HG02870 (cell line): ENCODE measurements around the gene ABHD6.
"Not testable (repeated sequence)": the region's sequence is repeated elsewhere in the genome, so short reads cannot be mapped to it uniquely, and the experiment has no call there.

Source experiments
- ATAC-seq: cut with Tn5 transposase; IDR thresholded peaks from one replicate; pipeline ENCODE4 v1.9.1; 2021; ENCODE audit warnings: mild to moderate bottlenecking, moderate library complexity; ENCODE audit not compliant: unreplicated experiment

The ABHD6 gene

DNA sequence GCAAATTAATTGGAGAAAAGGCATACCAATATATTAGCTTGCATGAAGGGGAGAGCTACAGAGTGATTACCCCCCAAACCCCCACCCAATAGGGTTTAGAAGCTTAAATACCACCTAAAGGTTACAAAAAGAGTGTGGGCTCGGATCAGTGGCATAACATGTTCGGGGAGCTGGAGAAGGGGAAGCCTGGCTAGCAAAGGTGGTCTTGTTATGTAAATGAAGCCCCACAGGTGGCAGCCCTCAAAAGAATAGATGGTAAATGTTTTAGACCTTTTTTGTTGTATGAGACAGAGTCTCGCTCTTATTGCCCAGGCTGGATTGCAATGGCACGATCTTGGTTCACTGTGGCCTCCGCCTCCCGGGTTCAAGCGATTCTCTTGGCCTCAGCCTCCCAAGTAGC, 84.2 kb downstream of the ABHD6 start:
- no peak for ATAC-seq

DNA sequence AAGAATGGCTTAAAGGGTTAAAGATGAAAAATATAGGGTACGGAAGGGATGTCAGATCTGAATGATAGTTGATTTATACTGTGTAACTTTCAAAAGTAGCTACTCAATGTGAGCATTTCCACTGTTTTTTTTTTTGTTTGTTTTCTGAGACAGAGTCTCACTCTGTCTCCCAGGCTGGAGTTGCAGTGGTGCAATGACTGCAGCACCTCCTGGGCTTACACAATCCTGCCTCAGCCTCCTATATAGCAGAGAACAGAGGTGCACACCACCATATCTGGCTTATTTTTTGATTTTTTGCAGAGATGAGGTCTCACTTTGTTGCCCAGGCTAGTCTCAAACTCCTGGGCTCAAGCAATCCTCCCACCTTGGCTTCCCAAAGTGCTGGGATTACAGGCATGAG, 85.2 kb downstream of the ABHD6 start:
- ATAC-seq = no peak

DNA sequence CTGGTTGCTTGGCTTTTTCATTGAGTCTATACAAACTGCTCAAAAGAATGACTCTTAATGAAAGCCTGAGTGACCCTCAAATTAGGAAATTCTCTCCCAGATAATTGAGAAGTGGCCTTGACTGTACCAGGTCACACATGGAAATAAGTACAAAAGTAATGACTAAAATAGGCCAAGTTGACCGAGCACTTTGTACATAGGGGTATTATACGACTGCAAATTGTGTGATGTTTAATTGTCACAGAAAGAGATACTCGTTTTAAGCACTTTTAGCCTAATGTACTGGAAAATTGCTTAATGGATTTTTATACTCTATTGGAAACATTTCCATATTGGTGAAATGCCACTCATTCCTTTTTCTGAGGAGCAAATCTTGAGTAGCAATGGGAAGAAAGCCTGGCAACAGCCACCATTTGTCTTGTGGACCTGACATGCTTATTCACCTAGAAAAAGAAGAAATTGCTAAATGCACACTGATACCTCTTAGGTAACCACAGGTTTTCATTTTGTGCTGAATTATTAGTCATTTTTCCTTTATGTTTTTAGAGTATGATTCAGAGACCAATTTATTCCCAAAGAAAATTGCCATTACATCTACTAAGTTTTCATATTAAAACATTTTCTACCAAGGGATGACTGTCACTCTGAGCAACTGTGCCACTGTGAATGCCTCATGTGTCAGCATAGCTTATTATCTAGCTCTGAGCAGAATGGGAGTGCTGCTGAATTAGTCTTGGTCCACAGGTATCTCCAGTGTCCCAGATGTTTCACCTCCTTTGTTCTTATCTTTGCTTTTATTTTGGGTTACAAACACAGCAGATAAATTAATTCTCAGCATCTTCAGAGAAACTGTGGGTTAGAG, 86.2 kb downstream of the ABHD6 start:
- ATAC-seq = no peak

DNA sequence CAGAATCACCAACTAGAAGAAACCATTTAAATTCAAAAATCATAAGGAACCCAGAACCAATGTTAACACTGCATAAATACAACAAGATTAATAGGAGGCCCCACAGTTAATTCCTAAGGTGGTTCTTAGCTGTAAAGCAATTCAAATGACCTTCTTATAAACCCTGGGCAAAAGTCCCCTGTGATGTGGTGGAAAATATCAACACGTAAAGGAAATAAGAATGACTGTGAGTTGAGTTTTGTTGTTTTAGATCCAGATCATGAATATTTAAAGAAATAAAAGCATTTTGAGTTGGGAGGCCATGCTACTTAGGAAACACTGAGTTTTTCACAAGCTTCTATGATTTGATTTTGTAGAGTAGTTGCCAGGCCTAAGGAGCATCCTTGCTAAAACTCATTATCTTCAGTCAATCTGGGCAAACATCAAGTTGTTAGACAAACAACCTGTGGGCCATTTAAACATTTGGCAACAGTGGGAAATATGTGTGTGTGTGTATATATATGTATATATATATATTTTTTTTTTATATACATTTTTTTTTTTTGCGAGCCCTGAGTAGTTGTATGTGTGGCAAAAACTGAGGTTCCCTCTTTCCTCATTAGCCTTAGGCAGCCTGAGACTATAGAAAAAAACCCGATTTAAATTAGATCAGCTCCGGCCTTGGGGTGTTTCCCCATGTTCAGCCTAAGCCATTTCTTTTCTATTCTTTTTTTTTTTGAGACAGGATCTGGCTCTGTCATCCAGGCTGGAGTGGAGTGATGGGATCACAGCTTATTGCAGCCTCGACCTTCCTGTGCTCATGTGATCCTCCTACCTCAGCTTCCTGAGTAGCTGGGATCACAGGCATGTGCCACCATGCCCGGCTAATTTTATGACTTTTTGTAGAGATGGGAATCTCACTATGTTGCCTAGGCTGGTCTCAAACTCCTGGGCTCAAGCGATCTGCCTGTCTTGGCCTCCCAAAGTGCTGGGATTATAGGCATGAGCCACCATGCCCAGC, 87.1 kb downstream of the ABHD6 start:
- no peak for ATAC-seq

DNA sequence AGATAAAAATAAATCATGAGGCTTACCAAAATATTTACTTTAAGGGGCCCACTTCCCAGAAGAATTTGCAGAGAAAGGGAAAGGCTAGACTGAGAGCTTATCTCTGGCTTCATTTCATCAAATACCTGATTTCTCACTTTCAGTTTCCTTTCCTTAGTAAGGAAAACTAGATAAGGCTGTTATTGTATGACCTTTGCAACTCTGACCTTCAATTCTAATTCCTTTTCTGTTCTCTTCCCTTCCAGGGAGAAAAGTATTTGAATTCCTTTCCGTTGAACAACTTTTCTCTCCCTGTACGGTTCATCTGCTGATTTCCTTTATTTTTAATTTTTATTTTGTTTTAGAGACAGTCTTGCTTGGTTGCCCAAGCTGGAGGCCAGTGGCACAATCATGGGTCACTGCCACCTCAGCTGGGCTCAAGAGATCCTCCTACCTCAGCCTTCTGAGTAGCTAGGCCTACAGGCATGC, 88.0 kb downstream of the ABHD6 start:
- no peak for ATAC-seq

DNA sequence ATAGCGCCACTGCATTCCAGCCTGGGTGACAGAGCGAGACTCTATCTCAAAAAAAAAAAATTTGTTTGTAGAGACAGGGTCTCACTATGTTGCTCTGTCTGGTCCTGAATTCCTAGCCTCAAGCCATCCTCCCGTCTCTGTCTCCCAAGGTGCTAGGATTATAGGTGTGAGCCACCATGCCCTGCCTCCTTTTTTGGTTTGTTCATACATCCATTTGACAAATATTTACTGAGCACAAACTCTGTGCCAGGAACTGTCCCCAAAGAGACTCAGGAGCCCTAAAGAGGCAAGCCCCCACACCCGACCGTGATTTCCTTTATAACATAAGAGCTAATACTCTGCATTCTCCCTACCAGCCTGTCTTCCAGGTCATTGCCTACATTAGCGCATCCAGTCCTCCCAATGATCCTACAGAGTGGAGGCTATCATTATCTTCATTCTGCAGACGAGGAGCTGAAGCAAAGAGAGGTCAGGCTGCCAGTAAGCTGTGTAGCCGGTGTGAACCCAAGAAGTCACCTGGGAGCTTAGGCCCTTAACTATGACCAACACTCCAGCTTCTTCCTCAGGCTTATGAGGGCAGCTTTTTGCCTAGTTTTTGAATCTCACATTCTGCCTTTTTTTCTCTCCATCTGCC, 88.8 kb downstream of the ABHD6 start:
- no peak for ATAC-seq

DNA sequence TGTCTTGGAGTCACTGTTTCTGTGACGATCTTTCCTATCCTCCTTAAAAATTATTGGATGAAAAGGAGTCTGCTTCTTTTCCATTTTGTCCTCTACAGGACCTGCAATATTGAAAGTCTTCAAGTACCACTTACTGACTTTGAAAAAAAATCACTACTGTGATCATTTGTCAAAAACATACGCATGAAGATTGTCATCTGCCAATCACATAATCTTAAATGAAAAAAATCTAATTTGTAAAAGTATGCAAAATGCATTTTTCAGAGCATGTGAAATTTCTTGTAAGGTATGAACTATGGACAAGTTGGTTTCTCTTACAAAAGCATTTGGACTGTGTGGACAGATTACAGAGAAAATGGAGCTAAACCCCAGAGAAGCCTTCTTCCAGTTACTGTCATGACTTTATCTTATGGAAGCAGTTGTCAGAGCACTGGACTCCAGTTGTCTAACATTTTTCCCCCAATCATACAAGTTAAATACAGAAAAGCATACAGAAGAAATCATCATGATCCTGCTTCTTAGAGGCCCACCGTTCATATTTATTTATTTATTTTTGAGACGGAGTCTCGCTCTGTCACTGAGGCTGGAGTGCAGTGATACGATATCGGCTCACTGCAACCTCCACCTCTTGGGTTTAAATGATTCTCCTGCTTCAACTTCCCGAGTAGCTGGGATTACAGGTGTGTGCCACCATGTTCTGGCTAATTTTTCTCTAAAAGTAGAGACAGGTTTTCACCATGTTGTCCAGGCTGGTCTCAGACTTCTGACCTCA, 91.7 kb downstream of the ABHD6 start:
- no peak for ATAC-seq

DNA sequence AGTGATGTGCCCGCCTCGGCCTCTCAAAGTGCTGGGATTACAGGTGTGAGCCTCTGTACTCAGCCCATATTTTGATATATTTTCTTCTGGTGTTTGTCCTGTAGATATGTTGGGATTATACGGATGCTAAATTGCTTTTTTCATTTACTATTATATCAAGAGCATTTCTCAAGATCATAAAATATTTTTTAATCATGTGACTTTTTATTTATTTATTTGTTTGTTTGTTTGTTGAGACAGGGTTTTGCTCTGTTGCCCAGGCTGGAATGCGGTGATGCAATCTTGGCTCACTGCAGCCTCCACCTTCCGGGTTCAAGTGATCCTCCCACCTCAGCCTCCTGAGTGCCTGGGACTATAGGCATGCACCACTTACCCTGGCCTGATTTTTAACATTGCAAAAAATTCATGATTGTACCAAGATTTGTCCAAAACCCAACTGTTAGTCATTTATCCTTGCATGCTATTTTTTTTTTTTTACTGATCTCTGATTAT, 92.4 kb downstream of the ABHD6 start:
- no peak for ATAC-seq

DNA sequence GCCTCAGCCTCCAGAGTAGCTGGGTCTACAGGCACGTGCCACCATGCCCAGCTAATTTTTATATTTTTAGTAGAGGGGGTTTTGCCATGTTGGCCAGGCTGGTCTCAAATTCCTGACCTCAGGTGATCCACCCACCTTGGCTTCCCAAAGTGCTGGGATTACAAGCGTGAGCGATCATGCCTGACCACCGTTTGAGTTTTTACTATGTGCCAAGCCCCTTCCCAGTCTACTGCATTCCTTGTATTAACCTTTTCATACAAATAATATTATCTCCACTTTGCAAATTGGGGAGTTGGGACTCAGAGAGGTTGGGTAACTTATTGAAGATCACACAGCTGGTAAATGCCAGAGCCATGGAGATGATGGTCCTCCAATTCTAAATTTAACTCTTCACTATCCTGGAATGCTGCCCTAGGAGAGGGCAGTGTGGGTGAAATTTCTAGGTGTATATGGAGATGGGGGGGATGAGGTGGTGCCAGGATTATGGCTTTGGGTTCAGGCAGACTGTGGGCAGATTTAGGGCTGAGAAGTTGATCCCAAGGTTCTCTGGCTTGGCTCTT, 94.1 kb downstream of the ABHD6 start:
- ATAC-seq = no peak

DNA sequence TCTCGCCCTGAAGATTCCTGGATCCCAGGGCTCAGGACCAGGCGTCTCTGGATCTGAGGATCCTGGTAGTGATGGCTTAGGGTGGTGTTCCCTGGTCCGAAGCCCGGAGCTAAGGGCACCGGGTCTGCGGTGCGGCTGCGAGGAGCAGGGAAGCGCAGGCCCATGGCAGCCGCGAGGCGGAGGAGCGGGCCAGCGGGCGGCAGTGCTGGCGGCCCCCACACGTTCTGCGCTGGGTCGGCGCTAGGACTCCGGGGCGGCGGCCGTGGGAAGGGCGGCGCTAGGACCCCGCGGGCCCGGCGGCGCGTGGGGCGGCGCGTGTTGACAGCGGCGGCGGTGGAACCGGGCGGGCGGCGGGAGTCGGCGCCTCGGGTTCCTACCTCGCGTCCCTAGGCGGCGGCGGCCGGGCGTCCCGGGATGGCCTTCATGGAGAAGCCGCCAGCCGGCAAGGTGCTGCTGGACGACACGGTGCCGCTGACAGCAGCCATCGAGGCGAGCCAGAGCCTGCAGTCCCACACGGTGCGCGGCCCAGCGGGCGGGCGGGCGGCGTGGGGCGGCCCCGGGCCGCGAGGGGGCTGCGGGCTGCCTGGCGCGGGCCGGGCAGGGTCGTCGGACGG, 95.1 kb downstream of the ABHD6 start, which contains the start of gene PXK:
PXK (plus strand) TSS at position 318 of the 614 bp plus-strand sequence; CDS start at position 415, 97 bp downstream.
- ATAC-seq = peak; percentile 80

DNA sequence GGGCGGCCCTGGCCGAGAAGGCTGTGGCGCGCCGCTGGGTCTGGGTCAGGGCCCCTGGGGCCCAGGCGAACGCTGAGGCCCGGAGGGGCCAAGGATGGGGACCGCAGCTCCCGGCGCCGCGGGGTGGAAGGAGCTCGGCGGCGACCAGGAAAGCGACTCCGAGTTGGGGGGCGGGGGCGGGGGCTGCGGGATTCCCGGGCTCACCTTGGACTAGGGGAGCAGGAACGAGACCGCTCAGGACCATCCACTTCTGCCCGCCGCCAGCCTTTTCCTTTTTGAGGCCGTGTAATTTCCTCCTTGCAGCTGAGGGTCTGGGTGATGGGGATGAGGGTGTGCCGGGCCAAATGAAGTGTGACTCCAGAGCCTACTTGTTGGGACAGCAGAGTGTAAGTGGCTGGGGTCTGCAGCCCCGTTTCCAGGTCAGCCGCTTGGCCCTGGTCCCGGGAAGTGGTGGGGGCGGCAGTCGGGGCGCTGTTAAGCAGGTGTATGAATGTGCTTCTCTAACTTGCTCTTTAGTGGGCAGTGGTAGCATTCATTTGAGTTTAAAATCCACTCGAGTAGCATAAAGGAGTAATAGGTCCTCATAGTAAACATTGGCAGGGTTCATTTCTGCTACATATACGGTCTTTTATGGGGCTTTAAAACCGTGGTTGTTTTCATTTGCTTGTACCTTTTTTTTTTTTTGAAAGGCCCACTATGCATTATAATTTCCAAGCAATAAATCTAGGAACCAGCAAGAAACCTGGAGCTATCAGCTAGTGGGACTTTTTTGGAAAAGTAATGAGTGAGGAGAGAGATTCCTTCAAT, 95.8 kb downstream of the ABHD6 start:
- peak; percentile 47 for ATAC-seq

DNA sequence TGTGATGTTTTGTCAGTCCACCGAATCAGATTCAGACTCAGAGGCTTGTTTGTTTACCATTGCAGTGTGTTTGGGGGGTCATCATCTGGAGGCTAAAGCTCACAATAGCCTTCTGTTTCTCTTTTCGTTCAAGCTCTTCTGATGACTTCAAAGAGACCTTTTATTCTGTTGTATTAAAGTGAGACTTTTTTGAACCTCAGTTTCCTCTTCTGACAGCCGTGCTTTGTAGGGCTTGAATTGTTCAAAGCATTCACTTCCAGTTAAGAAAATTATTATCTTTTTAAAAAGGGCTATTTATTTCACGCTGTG, 96.4 kb downstream of the ABHD6 start:
- ATAC-seq = no peak

DNA sequence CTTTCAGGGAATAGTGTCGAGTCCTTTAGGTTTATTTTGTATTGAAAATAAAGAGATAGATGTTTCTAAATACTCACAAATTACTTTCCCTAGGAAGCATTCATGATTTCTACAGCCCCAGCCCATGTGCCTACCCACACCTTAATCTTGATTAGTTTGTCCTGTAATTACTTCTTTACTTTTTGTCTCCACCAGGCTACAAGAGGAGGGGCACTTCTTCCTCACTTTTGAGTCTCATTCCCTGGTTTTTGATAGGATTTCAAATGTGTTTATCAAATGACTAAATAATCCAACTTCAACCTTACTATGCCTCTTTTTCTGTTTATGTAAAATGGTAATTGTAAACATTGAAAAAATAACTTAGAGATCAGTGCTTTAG, 96.9 kb downstream of the ABHD6 start:
- no peak for ATAC-seq

DNA sequence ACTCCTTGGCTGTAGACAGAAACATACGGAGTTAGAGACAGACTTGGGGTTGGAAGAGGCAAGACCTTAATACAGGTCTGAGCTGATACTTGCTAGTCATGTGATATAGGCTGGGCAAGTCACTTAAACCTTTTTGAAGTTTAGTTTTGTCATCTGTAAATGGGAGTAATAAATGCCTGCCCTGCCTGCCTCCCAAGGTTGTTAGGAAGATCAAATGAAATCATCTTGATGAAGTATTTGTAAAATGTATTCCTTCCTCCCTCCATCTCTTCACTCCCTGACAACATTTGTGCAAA, 98.0 kb downstream of the ABHD6 start:
- ATAC-seq = no peak

DNA sequence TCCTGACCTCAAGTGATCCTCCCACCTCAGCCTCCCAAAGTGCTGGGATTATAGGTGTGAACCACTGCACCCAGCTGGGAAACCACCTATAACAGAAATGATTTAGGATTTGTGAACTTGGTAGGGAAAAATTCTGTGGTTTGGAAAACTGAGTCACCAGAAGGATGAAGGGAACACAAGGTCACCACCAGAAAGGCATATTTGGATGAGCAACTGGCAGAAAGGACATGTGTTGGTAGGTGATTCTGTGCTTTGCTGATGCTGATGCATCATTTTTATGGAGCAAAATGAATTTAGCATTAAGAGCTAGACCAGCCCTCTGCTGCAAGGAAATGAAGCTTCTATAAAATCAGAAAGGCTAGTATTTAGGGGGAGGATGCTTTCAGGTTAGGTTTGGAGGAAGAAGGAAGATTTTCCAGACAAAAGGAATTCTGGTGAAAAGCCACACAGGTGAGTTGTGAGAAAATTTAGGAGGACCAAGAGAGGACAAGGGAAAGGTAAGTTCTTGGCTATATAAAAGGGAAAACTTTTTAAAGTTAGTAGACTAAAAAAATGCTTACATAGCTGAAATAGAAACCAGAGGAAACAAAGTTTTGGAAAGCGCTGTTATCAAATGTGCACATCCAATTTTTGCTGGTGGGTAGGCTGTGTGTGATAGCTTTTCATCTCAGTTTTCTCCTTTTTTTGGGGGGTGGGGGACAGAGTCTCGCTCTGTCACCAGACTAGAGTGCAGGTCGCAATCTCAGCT, 98.7 kb downstream of the ABHD6 start:
- ATAC-seq = no peak

DNA sequence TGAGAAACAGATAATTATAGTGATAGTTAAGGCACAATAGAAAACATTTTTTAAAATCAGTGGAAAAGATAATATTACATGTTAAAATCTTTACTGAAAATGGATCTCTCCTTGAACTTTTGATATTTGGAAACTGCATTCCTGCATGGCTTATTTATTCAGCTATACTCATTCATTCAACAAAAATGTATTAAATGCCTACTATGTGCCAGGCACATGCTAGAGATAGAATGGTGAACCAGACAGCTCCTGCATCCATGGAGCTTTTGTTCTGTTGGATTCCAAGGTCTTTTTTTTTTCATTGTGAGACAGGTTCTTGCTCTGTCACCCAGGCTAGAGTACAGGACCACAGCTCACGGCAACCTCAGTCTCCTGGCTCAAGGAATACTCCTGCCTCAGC, 99.6 kb downstream of the ABHD6 start:
- no peak for ATAC-seq

DNA sequence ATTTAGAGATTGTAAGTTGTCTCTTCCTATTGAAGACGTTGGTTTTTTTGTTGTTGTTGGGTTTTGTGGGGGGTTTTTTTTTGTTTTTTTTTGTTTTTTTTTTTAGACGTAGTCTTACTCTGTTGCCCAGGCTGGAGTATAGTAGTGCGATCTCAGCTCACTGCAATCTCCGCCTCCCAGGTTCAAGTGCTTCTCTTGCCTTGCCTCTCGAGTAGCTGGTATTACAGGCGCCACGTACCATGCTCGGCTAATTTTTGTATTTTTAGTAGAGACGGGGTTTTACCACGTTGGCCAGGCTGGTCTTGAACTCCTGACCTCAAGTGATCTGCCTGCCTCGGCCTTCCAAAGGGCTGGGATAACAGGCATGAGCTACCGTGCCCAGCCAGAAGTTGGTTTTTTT, 101.6 kb downstream of the ABHD6 start:
- not testable (repeated sequence) for ATAC-seq

DNA sequence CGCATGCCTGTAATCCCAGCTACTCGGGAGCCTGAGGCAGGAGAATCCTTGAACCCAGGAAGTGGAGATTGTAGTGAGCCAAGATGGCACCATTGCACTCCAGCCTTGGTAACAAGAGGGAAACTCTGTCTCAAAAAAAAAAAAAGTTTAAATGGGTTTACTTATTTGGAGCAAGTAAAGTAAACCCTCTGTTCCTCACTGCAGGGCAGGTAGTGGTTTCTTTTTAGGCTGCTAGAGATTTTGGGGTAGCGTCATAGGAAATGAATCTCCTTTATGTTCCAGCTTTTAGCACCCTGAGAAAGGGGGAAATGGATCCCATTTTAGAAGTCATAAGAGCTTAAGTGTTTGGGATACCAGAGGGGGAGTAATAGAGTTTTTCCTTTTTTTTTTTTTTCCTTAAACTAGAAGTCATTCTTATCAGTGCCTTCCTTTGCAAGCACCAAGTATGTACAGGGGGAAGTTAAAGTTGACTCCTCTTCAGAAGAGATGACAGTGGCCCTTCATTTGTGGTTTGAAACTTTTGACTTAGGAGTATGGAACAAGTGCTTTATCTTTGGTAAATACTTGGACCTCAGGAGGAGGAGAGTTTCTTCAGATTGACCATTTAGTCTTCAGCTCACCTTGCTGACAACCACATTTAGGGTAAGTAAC, 103.1 kb downstream of the ABHD6 start:
- no peak for ATAC-seq
